Body of pancreas (tissue), 4 donors: ENCODE data around the gene BTNL2. TPM values are rescaled to one million over a fixed set of nuclear protein-coding genes. Genes with fewer than 3 reads are reported as not detected.

Experiments
- ATAC-seq: fragments of 150-250 bp; one replicate; pipeline ENCODE4 v1.9.1; 2016
- DNase-seq, 4 donors: peaks; one replicate each; pipeline ENCODE4 v3.0.0-alpha.2; 2019
- H3K27ac ChIP-seq, 4 donors: fragments of 200-600 bp; sonication (generic); 1 replicate in 3 of 4; 2 replicates in 1 of 4; pipeline versions ENCODE4 v1.5.1 to v1.6.1; 2016 to 2019; ENCODE audit warnings: mild to moderate bottlenecking in 1 of 4, mixed read lengths in 1 of 4, moderate library complexity in 1 of 4
- H3K27me3 ChIP-seq, 2 donors: fragments of 200-600 bp; sonication (generic); one replicate each; pipeline ENCODE4 v1.6.0; 2016; ENCODE audit warnings: mild to moderate bottlenecking in 1 of 2
- H3K36me3 ChIP-seq, 2 donors: fragments of 200-600 bp; sonication (generic); replicated peaks in 1 of 2; 2 replicates each; pipeline ENCODE4 v1.5.1; 2016; ENCODE audit warnings: low read depth in 2 of 2; ENCODE audit not compliant: insufficient read depth in 1 of 2
- H3K4me1 ChIP-seq: fragments of 200-600 bp; sonication (generic); one replicate; pipeline ENCODE4 v1.6.0; 2016
- H3K4me3 ChIP-seq, 2 donors: fragments of 200-600 bp; sonication (generic); 1 replicate in 1 of 2; 2 replicates in 1 of 2; pipeline ENCODE4 v1.5.1; 2016 to 2019
- H3K9me3 ChIP-seq, 3 donors: fragments of 200-600 bp; sonication (generic); 1 replicate in 2 of 3; 2 replicates in 1 of 3; pipeline ENCODE4 v1.5.1; 2016
- POLR2A ChIP-seq, 3 donors: fragments of 450-650 bp; IDR thresholded peaks; one replicate each; pipeline ENCODE4 v1.6.1; 2016; ENCODE audit warnings: antibody characterized with exemption in 3 of 3, mild to moderate bottlenecking in 2 of 3
- WGBS, 2 donors: methylation state at CpG; one replicate each; pipeline ENCODE4 v1.1.5; 2017; 5-methylcytosine and 5-hydroxymethylcytosine counted together
- intact Hi-C: fragments of 100-400 bp; cut with DNase I; formaldehyde crosslinking; loops from one replicate; pipeline ENCODE4 v1.15.1; 2023
- total RNA-seq, 2 donors: library from RNA; depleted of rRNA; stranded (reverse); fragments of >200 nt; gene quantifications; one replicate each; pipeline ENCODE4 v1.1.0, GENCODE V29; 2016
- TF ChIP-seq, protein P1 (sequence below), 7 experiments: fragments of 450-650 bp in 4 of 7; fragments of 200-600 bp in 3 of 7; sonication (generic) in 3 of 7; IDR thresholded peaks; one replicate each; pipeline ENCODE4 v1.5.1; 2016 to 2019; ENCODE audit warnings: antibody characterized with exemption in 7 of 7

Gene BTNL2
- total RNA-seq, 2 donors from 2014 or later, result not detected

- no peak for ATAC-seq
- intact Hi-C loops, result loop anchor here (5.0 kb wide), 1 partner anchor 381 kb away; no protein-coding TSS in a partner anchor
- H3K4me1 ChIP-seq, result no peaks in the 10 kb centered on the region
- no peak for TF ChIP-seq POLR2A (IDR thresholded peaks at IDR 0.05)
- TF ChIP-seq, protein P1, sequence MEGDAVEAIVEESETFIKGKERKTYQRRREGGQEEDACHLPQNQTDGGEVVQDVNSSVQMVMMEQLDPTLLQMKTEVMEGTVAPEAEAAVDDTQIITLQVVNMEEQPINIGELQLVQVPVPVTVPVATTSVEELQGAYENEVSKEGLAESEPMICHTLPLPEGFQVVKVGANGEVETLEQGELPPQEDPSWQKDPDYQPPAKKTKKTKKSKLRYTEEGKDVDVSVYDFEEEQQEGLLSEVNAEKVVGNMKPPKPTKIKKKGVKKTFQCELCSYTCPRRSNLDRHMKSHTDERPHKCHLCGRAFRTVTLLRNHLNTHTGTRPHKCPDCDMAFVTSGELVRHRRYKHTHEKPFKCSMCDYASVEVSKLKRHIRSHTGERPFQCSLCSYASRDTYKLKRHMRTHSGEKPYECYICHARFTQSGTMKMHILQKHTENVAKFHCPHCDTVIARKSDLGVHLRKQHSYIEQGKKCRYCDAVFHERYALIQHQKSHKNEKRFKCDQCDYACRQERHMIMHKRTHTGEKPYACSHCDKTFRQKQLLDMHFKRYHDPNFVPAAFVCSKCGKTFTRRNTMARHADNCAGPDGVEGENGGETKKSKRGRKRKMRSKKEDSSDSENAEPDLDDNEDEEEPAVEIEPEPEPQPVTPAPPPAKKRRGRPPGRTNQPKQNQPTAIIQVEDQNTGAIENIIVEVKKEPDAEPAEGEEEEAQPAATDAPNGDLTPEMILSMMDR (IDR thresholded peaks at IDR 0.05), result no peak
- peaks cover 0 to 6% of the 10 kb centered on the region in 2 donors for H3K27me3 ChIP-seq
- no peaks in the 10 kb centered on the region for H3K9me3 ChIP-seq
- no peak for DNase-seq
- H3K4me3 ChIP-seq, result no peak overlapping the region
- 30 to 46% methylated on average over 5 of the region's 5 CpGs for WGBS, 2 donors
- no peak overlapping the region for H3K27ac ChIP-seq
- no peaks in the 10 kb centered on the region for H3K36me3 ChIP-seq
Measured at GRCh38 chr6:32410906-32411305, 3.9 kb upstream of the BTNL2 start.

DNA sequence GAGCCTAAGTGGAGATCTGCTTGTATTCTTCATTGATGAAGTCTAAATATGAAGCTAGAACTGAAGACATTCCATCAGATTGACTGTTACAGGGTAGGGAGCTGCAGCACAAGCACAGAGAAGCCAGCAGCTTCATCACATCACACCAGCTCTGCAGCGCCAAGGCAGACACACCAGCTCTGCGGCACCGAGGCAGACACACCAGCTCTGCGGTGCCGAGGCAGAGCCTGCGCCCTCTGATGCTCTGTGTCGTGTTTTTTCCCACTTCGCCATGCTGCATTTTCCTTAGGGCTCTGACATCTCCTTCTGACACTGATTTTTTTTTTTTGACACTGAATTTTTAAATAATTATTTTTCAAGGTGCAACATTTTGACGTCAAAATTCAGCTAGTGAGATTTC is 784 bp downstream of the BTNL2 start:
- Histone ChIP-seq H3K4me1 (no peaks in the 10 kb centered on the region), H3K27ac (no peak overlapping the region), H3K9me3 (no peaks in the 10 kb centered on the region), H3K36me3 (no peaks in the 10 kb centered on the region), H3K27me3 (peaks cover 0 to 6% of the 10 kb centered on the region in 2 donors), H3K4me3 (no peak overlapping the region)
- DNase-seq, result no peak
- intact Hi-C loops, result no loop called here
- WGBS, 2 donors, result 53 to 74% methylated on average over 8 to 9 of the region's 9 CpGs
- TF ChIP-seq, protein P1 (IDR thresholded peaks at IDR 0.05), result no peak
- no peak for TF ChIP-seq POLR2A (IDR thresholded peaks at IDR 0.05)
- ATAC-seq, result no peak

DNA sequence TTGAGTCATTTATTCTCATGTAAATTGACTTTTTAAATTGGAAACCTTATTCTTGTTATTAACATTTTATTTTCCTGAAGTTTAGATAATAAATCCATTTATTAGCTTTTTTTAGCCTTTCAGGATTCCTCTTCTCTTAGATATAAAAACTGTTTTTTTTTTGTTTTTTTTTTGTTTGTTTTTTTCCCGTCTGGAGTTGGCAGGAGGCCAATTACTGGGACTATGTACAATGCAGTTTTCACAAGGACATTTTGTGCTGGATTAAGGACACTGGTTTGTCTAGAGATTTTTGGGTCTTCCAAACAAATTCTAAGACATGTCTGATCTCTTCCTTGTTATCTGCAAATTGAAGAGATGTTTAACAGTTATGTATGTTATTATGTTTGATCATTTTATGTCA is 1.3 kb downstream of the BTNL2 start:
- no peaks in the 10 kb centered on the region for H3K36me3 ChIP-seq
- no peak for DNase-seq
- peaks cover 0 to 6% of the 10 kb centered on the region in 2 donors for H3K27me3 ChIP-seq
- no peak overlapping the region for H3K27ac ChIP-seq
- no peaks in the 10 kb centered on the region for H3K9me3 ChIP-seq
- no peak for ATAC-seq
- WGBS, 2 donors, result 6 to 7% methylated on average over 1 of the region's 1 CpG
- H3K4me1 ChIP-seq, result no peaks in the 10 kb centered on the region
- no peak overlapping the region for H3K4me3 ChIP-seq
- intact Hi-C loops, result no loop called here
- TF ChIP-seq, protein P1 (IDR thresholded peaks at IDR 0.05), result no peak

GRCh38 chr6:32402812-32403211 is 4.2 kb downstream of the BTNL2 start:
- H3K9me3 ChIP-seq, result no peaks in the 10 kb centered on the region
- WGBS, 2 donors, result 52 to 62% methylated on average over 7 to 8 of the region's 8 CpGs
- ATAC-seq (no peak), DNase-seq (no peak)
- no peaks in the 10 kb centered on the region for H3K36me3 ChIP-seq
- no peak overlapping the region for H3K4me3 ChIP-seq
- intact Hi-C loops, result no loop called here
- H3K4me1 ChIP-seq, result no peaks in the 10 kb centered on the region
- TF ChIP-seq, protein P1 (IDR thresholded peaks at IDR 0.05), result no peak
- no peak for TF ChIP-seq POLR2A (IDR thresholded peaks at IDR 0.05)
- H3K27me3 ChIP-seq, result no peaks in the 10 kb centered on the region
- H3K27ac ChIP-seq, result no peak overlapping the region

GRCh38 chr6:32401284-32401963 is 5.6 kb downstream of the BTNL2 start:
- H3K4me1 ChIP-seq, result no peaks in the 10 kb centered on the region
- TF ChIP-seq, protein P1 (IDR thresholded peaks at IDR 0.05), result no peak
- no peak for TF ChIP-seq POLR2A (IDR thresholded peaks at IDR 0.05)
- ATAC-seq (no peak), DNase-seq (no peak)
- no peaks in the 10 kb centered on the region for H3K9me3 ChIP-seq
- intact Hi-C loops, result no loop called here
- H3K36me3 ChIP-seq, result no peaks in the 10 kb centered on the region
- H3K27ac ChIP-seq, result no peak overlapping the region
- H3K4me3 ChIP-seq, result no peak overlapping the region
- 31 to 33% methylated on average over 4 of the region's 4 CpGs for WGBS, 2 donors
- no peaks in the 10 kb centered on the region for H3K27me3 ChIP-seq
